ENCODE measurements around the gene CYP3A5. TPM values are rescaled to one million over a fixed set of nuclear protein-coding genes. Genes with fewer than 3 reads are reported as not detected.
"Not testable (repeated sequence)": the region's sequence is repeated elsewhere in the genome, so short reads cannot be mapped to it uniquely, and the experiment has no call there.

CYP3A5 gene
- total and polyA plus RNA-seq, 11 donors, result 0.06 to 0.52 (median 0.23) TPM; not detected in 6

- Histone ChIP-seq H3K36me3 (no peaks in the 10 kb centered on the region), H3K4me1 (no peaks in the 10 kb centered on the region), H3K9me3 (peaks cover 0 to 13% (median 0%) of the 10 kb centered on the region in 12 donors), H3K4me3 (no peak overlapping the region), H3K27ac (no peak overlapping the region), H3K27me3 (no peaks in the 10 kb centered on the region)
- no peak for ATAC-seq
- WGBS, 4 donors, result 89 to 97% (median 91%) methylated on average over 1 of the region's 1 CpG
- no peak for DNase-seq
- intact Hi-C loops (cut with DNase I), result no loop called here
- no peak for TF ChIP-seq CTCF (IDR thresholded peaks at IDR 0.05)
- TF ChIP-seq POLR2A (IDR thresholded peaks at IDR 0.05), result no peak
Observed at GRCh38 chr7:99694912-99695304, 15.1 kb upstream of the CYP3A5 start.

- Histone ChIP-seq H3K9me3 (peaks cover 0 to 16% (median 0%) of the 10 kb centered on the region in 12 donors), H3K27ac (no peak overlapping the region), H3K4me3 (no peak overlapping the region), H3K4me1 (no peaks in the 10 kb centered on the region), H3K36me3 (no peaks in the 10 kb centered on the region), H3K27me3 (no peaks in the 10 kb centered on the region)
- TF ChIP-seq CTCF (IDR thresholded peaks at IDR 0.05) (no peak), POLR2A (IDR thresholded peaks at IDR 0.05) (no peak)
- DNase-seq (no peak), ATAC-seq (no peak)
- WGBS, 4 donors, result 66 to 83% (median 77%) methylated on average over 5 of the region's 5 CpGs
- intact Hi-C loops (cut with DNase I), result no loop called here
Observed at GRCh38 chr7:99694201-99694911, 14.6 kb upstream of the CYP3A5 start.

GRCh38 chr7:99693427-99694200 lies 13.8 kb upstream of the CYP3A5 start:
- H3K27me3 ChIP-seq, result no peaks in the 10 kb centered on the region
- no peak overlapping the region for H3K4me3 ChIP-seq
- intact Hi-C loops (cut with DNase I), result no loop called here
- no peaks in the 10 kb centered on the region for H3K4me1 ChIP-seq
- no peak overlapping the region for H3K27ac ChIP-seq
- TF ChIP-seq POLR2A (IDR thresholded peaks at IDR 0.05), result no peak
- TF ChIP-seq CTCF (IDR thresholded peaks at IDR 0.05), result no peak
- H3K9me3 ChIP-seq, result peaks cover 0 to 16% (median 0%) of the 10 kb centered on the region in 12 donors
- ATAC-seq, result no peak
- 42 to 62% (median 52%) methylated on average over 6 to 9 of the region's 9 CpGs for WGBS, 4 donors
- H3K36me3 ChIP-seq, result no peaks in the 10 kb centered on the region
- DNase-seq, result no peak

- TF ChIP-seq POLR2A (IDR thresholded peaks at IDR 0.05) (no peak), CTCF (IDR thresholded peaks at IDR 0.05) (no peak)
- intact Hi-C loops (cut with DNase I), result no loop called here
- Histone ChIP-seq H3K9me3 (peaks cover 0 to 16% (median 0%) of the 10 kb centered on the region in 12 donors), H3K4me3 (no peak overlapping the region), H3K4me1 (no peaks in the 10 kb centered on the region), H3K27me3 (no peaks in the 10 kb centered on the region), H3K36me3 (no peaks in the 10 kb centered on the region), H3K27ac (no peak overlapping the region)
- ATAC-seq (no peak), DNase-seq (no peak)
- WGBS, 4 donors, result 36 to 70% (median 56%) methylated on average over 4 to 5 of the region's 5 CpGs
Observed at GRCh38 chr7:99693100-99693426, 13.3 kb upstream of the CYP3A5 start.

GRCh38 chr7:99692563-99692962 lies 12.8 kb upstream of the CYP3A5 start:
- H3K9me3 ChIP-seq, result peaks cover 0 to 16% (median 0%) of the 10 kb centered on the region in 12 donors
- ATAC-seq; H3K36me3 ChIP-seq; intact Hi-C loops (cut with DNase I); H3K27me3 ChIP-seq; DNase-seq; H3K4me1 ChIP-seq; H3K27ac ChIP-seq; H3K4me3 ChIP-seq: not testable (repeated sequence)
- WGBS, 4 donors, result 77 to 91% (median 81%) methylated on average over 6 of the region's 6 CpGs

- WGBS, 4 donors, result 92 to 93% (median 92%) methylated on average over 1 of the region's 1 CpG
- H3K36me3 ChIP-seq; H3K27me3 ChIP-seq; H3K4me1 ChIP-seq; ATAC-seq; H3K27ac ChIP-seq; intact Hi-C loops (cut with DNase I); DNase-seq; H3K4me3 ChIP-seq: not testable (repeated sequence)
- H3K9me3 ChIP-seq, result peaks cover 0 to 16% (median 0%) of the 10 kb centered on the region in 12 donors
Observed at GRCh38 chr7:99691658-99692057, 11.9 kb upstream of the CYP3A5 start.

- H3K36me3 ChIP-seq; H3K4me3 ChIP-seq; H3K27ac ChIP-seq; intact Hi-C loops (cut with DNase I); H3K4me1 ChIP-seq; DNase-seq; H3K27me3 ChIP-seq; ATAC-seq: not testable (repeated sequence)
- peaks cover 0 to 16% (median 0%) of the 10 kb centered on the region in 12 donors for H3K9me3 ChIP-seq
- 90 to 97% (median 95%) methylated on average over 3 to 4 of the region's 4 CpGs for WGBS, 4 donors
Observed at GRCh38 chr7:99690918-99691317, 11.1 kb upstream of the CYP3A5 start.
